OCI-LY7 (cell line): Measurements from ENCODE around the gene YY1. TPM values are rescaled to one million over a fixed set of nuclear protein-coding genes. Genes with fewer than 3 reads are reported as not detected.

ENCODE experiments used
- BruUV-seq: library from RNA; stranded (reverse); fragments of 400-500 nt; replicated peaks from 2 replicates; lab custom pipeline; 2021; lab: Mats Ljungman, UMichigan
- CTCF ChIA-PET: fragments of 300-600 bp; sonication (Branson Sonifier 250); formaldehyde crosslinking; loops from one replicate; lab custom pipeline; 2022; ENCODE audit warnings: antibody characterized with exemption; ENCODE audit not compliant: unreplicated experiment; lab: Charles Lee
- POLR2A ChIA-PET: fragments of 300-600 bp; sonication (Branson Sonifier 250); formaldehyde crosslinking; loops from one replicate; lab custom pipeline; 2022; ENCODE audit warnings: antibody characterized with exemption; lab: Charles Lee
- DNase-seq: peaks from one replicate; pipeline ENCODE4 v3.0.0-alpha.2; 2015; ENCODE audit warnings: low spot score
- H2AFZ ChIP-seq: fragments of 200-600 bp; sonication (generic), shearing (Covaris generic); 2 replicates; pipeline ENCODE4 v1.6.1; 2014; ENCODE audit warnings: mild to moderate bottlenecking, antibody characterized with exemption, low read length, moderate library complexity
- H3K27ac ChIP-seq: fragments of 200-600 bp; sonication (generic); 2 replicates; pipeline ENCODE4 v1.5.1; 2014; ENCODE audit warnings: mixed run types, low read depth, mild to moderate bottlenecking, moderate library complexity, low read length, inconsistent platforms; ENCODE audit not compliant: poor library complexity, severe bottlenecking
- H3K36me3 ChIP-seq: fragments of 200-600 bp; sonication (generic); 2 replicates; pipeline ENCODE4 v1.6.1; 2014; ENCODE audit warnings: mild to moderate bottlenecking, antibody characterized with exemption, low read length, moderate library complexity, mixed read lengths; ENCODE audit not compliant: insufficient read depth
- H3K4me1 ChIP-seq: fragments of 200-600 bp; sonication (generic); 2 replicates; pipeline ENCODE4 v1.5.1; 2014; ENCODE audit warnings: mild to moderate bottlenecking, low read length; ENCODE audit not compliant: insufficient read depth, poor library complexity, severe bottlenecking
- H3K4me2 ChIP-seq: fragments of 200-600 bp; sonication (generic); 2 replicates; pipeline ENCODE4 v1.6.1; 2014; ENCODE audit warnings: mild to moderate bottlenecking, low read length
- H3K4me3 ChIP-seq: fragments of 200-600 bp; sonication (generic); 2 replicates; pipeline ENCODE4 v1.5.1; 2014; ENCODE audit warnings: mild to moderate bottlenecking, low read depth, low read length; ENCODE audit not compliant: poor library complexity, severe bottlenecking
- H3K79me2 ChIP-seq: fragments of 200-600 bp; sonication (generic); 2 replicates; pipeline ENCODE4 v1.6.1; 2016; ENCODE audit warnings: low read depth, mild to moderate bottlenecking, low read length, moderate library complexity, mixed read lengths; ENCODE audit not compliant: insufficient read depth
- H3K9me2 ChIP-seq: fragments of 200-600 bp; sonication (generic); 2 replicates; pipeline ENCODE4 v1.6.1; 2016; ENCODE audit warnings: mild to moderate bottlenecking, low read length, mixed read lengths; ENCODE audit not compliant: insufficient read depth
- H3K9me3 ChIP-seq: fragments of 200-600 bp; sonication (generic); 2 replicates; pipeline ENCODE4 v1.6.1; 2014; ENCODE audit warnings: mild to moderate bottlenecking, mixed run types, low read length, mixed read lengths
- H4K20me1 ChIP-seq: fragments of 200-600 bp; sonication (generic); 2 replicates; pipeline ENCODE4 v1.6.1; 2014; ENCODE audit warnings: mild to moderate bottlenecking, antibody characterized with exemption, low read length, moderate library complexity, mixed read lengths; ENCODE audit not compliant: insufficient read depth
- CTCF ChIP-seq: fragments of 200-600 bp; sonication (generic); conservative IDR thresholded peaks from 2 replicates; pipeline ENCODE4 v1.5.1; 2014; ENCODE audit warnings: mild to moderate bottlenecking, antibody characterized with exemption, low read length, moderate library complexity, mixed read lengths
- EZH2phosphoT487 ChIP-seq: fragments of 200-600 bp; sonication (generic); IDR thresholded peaks from 2 replicates; pipeline ENCODE4 v1.6.1; 2018; ENCODE audit warnings: low read depth, borderline replicate concordance, mild to moderate bottlenecking, mixed run types, antibody characterized with exemption, low read length, moderate library complexity, mixed read lengths
- intact Hi-C: fragments of 100-400 bp; cut with micrococcal nuclease; formaldehyde crosslinking; loops from one replicate; pipeline ENCODE4 v1.10.0; 2022; ENCODE audit not compliant: unreplicated experiment
- total RNA-seq, 2 experiments: library from RNA; depleted of rRNA in 1 of 2; stranded (reverse); fragments of >200 nt in 1 of 2; shearing (Covaris generic) in 1 of 2; gene quantifications; 2 replicates each; pipeline ENCODE4 v1.2.3, GENCODE V29; 2014 to 2022

Gene YY1
- total RNA-seq, 2 experiments from 2014 or later, result 59.9 to 140 TPM

GRCh38 chr14:100281286-100282082 is 42.5 kb downstream of the YY1 start:
- H4K20me1 ChIP-seq, result peaks cover 19% of the 10 kb centered on the region
- peaks cover 66% of the 10 kb centered on the region for H3K36me3 ChIP-seq
- DNase-seq, result no peak
- H3K9me3 ChIP-seq, result no peaks in the 10 kb centered on the region
- no peak overlapping the region for H2AFZ ChIP-seq
- no peak overlapping the region for H3K27ac ChIP-seq
- peaks cover 39% of the 10 kb centered on the region for H3K79me2 ChIP-seq
- no peak for TF ChIP-seq CTCF
- intact Hi-C loops, result no loop called here
- CTCF ChIA-PET, result no interaction called here
- H3K4me2 ChIP-seq, result no peak overlapping the region
- POLR2A ChIA-PET, result interaction anchor here (0.8 kb wide), 1 partner anchor 24 kb away, joined by 3 read pairs; no protein-coding TSS in a partner anchor
- no peak overlapping the region for H3K4me3 ChIP-seq
- BruUV-seq, result no TSS peak
- H3K4me1 ChIP-seq, result peaks cover 28% of the 10 kb centered on the region
- H3K9me2 ChIP-seq, result no peaks in the 10 kb centered on the region

GRCh38 chr14:100282083-100282350 is 43.1 kb downstream of the YY1 start:
- Histone ChIP-seq H2AFZ (no peak overlapping the region), H3K9me3 (no peaks in the 10 kb centered on the region), H3K9me2 (no peaks in the 10 kb centered on the region), H3K79me2 (peaks cover 33% of the 10 kb centered on the region), H3K27ac (no peak overlapping the region), H3K36me3 (peaks cover 60% of the 10 kb centered on the region), H3K4me1 (peaks cover 28% of the 10 kb centered on the region), H4K20me1 (peaks cover 19% of the 10 kb centered on the region), H3K4me3 (no peak overlapping the region), H3K4me2 (no peak overlapping the region)
- TF ChIP-seq EZH2phosphoT487, result no peak
- no peak for TF ChIP-seq CTCF
- ChIA-PET POLR2A (interaction anchor here (2.1 kb wide), 1 partner anchor 15 kb away, joined by 5 read pairs; no protein-coding TSS in a partner anchor), CTCF (no interaction called here)
- intact Hi-C loops, result no loop called here
- no peak for DNase-seq
- BruUV-seq, result no TSS peak

GRCh38 chr14:100282766-100283419 is 43.9 kb downstream of the YY1 start:
- BruUV-seq, result no TSS peak
- H3K4me2 ChIP-seq, result no peak overlapping the region

More at GRCh38 chr14:100282766-100283419, 43.9 kb downstream of the YY1 start:
- intact Hi-C loops, result no loop called here
- Histone ChIP-seq H4K20me1 (peaks cover 15% of the 10 kb centered on the region), H3K9me2 (no peaks in the 10 kb centered on the region), H3K9me3 (no peaks in the 10 kb centered on the region), H2AFZ (no peak overlapping the region), H3K4me1 (peaks cover 26% of the 10 kb centered on the region), H3K4me3 (no peak overlapping the region), H3K79me2 (peaks cover 25% of the 10 kb centered on the region), H3K27ac (no peak overlapping the region), H3K36me3 (peaks cover 52% of the 10 kb centered on the region)
- no peak for TF ChIP-seq CTCF
- TF ChIP-seq EZH2phosphoT487, result no peak
- no peak for DNase-seq
- ChIA-PET POLR2A (interaction anchor here (0.5 to 2.1 kb wide), 4 partner anchors 10 to 55 kb away, joined by 3 to 5 read pairs (median 3); no protein-coding TSS in a partner anchor), CTCF (no interaction called here)
